RWPE2 (cell line): ENCODE results near the gene BANF1.

ENCODE experiments used
- ATAC-seq: fragments of 200-7000 bp; cut with Tn5 transposase; 3 replicates; pipeline ENCODE4 v1.9.1; 2021; ENCODE audit warnings: low read depth
- DNase-seq: peaks from one replicate; pipeline ENCODE4 v3.0.0-alpha.2; 2020; ENCODE audit warnings: low spot score
- H3K27ac ChIP-seq: fragments of 450-650 bp; 2 replicates; pipeline ENCODE4 v1.5.1; 2017; ENCODE audit warnings: mild to moderate bottlenecking; ENCODE audit not compliant: poor library complexity, severe bottlenecking
- H3K27me3 ChIP-seq: fragments of 250-450 bp; sonication (Bioruptor Pico); 2 replicates; pipeline ENCODE4 v1.5.1; 2021; ENCODE audit warnings: mild to moderate bottlenecking, moderate library complexity; ENCODE audit not compliant: insufficient read depth, poor library complexity, severe bottlenecking
- H3K36me3 ChIP-seq: fragments of 250-450 bp; sonication (Bioruptor Pico); 2 replicates; pipeline ENCODE4 v1.5.1; 2020; ENCODE audit warnings: low read depth, mild to moderate bottlenecking, moderate library complexity
- H3K4me1 ChIP-seq: fragments of 250-450 bp; sonication (Bioruptor Pico); 2 replicates; pipeline ENCODE4 v1.5.1; 2021; ENCODE audit warnings: mild to moderate bottlenecking, moderate library complexity; ENCODE audit not compliant: insufficient read depth, poor library complexity, severe bottlenecking
- H3K4me3 ChIP-seq: fragments of 250-450 bp; sonication (Bioruptor Pico); 2 replicates; pipeline ENCODE4 v1.5.1; 2021; ENCODE audit warnings: mild to moderate bottlenecking, moderate library complexity; ENCODE audit not compliant: severe bottlenecking
- H3K9me3 ChIP-seq: fragments of 250-450 bp; sonication (Bioruptor Pico); 2 replicates; pipeline ENCODE4 v1.5.1; 2021; ENCODE audit warnings: mild to moderate bottlenecking, moderate library complexity; ENCODE audit not compliant: severe bottlenecking
- TF ChIP-seq, protein P1 (sequence below): fragments of 450-650 bp; IDR thresholded peaks from one replicate; pipeline ENCODE4 v1.5.1; 2017; ENCODE audit warnings: mild to moderate bottlenecking, moderate library complexity; ENCODE audit not compliant: poor library complexity, severe bottlenecking

BANF1 gene

DNA sequence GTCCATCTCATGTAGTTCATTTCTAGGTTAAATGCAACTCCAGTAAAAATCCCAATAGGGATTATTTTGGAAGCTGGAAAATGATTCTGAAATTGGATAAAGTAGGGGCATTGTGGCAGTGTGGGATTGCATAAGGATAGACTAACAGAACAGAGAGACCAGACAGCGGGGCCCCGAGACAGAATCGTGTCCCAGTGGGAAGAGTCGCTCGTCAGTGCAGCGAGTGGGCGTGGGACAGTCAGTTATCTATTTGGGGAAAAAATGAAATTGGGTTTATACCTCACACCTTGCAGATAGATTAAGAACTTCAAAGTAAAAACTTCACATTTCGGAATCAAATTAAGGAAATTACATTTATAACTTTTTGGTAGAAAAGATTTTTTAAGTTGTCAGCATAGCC, 30.2 kb upstream of the BANF1 start:
- Histone ChIP-seq H3K9me3 (no peaks in the 10 kb centered on the region), H3K27ac (no peak overlapping the region), H3K36me3 (peaks cover 41% of the 10 kb centered on the region), H3K4me3 (no peak overlapping the region), H3K27me3 (no peaks in the 10 kb centered on the region), H3K4me1 (no peaks in the 10 kb centered on the region)
- TF ChIP-seq, protein P1, sequence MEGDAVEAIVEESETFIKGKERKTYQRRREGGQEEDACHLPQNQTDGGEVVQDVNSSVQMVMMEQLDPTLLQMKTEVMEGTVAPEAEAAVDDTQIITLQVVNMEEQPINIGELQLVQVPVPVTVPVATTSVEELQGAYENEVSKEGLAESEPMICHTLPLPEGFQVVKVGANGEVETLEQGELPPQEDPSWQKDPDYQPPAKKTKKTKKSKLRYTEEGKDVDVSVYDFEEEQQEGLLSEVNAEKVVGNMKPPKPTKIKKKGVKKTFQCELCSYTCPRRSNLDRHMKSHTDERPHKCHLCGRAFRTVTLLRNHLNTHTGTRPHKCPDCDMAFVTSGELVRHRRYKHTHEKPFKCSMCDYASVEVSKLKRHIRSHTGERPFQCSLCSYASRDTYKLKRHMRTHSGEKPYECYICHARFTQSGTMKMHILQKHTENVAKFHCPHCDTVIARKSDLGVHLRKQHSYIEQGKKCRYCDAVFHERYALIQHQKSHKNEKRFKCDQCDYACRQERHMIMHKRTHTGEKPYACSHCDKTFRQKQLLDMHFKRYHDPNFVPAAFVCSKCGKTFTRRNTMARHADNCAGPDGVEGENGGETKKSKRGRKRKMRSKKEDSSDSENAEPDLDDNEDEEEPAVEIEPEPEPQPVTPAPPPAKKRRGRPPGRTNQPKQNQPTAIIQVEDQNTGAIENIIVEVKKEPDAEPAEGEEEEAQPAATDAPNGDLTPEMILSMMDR = no peak
- no peak for ATAC-seq
- no peak for DNase-seq

DNA sequence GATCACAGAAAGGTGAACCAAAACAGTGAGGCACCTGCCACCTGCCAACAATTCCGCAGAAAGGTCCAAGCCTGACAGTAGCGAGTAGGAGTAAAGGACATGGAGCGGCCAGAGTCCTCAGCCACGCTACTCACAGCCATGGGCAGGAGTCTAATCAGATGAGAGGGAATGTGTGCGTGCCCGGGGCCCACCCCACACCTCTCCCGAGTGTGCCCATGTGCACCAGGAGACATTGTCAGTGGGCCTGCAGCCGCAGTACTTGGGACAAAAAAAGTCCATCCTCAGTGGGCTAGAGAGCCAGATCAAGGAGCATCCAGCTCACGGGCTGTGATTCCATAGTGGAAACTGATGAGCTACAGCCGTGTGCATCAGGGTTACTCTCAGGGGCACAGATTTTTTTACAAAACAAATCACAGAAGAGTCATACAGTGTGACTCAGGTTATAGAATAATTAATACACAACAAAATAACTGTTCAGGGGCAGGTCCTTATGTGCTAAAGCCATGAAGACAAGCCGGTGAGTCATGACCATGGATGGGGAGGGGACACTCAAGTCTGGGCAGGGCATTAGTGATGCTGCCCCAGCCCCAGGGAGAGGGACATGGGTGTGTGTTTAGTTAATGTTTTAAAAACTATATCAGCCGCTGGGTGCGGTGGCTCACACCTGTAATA, 28.7 kb upstream of the BANF1 start:
- peaks cover 49% of the 10 kb centered on the region for H3K36me3 ChIP-seq
- TF ChIP-seq, protein P1 = no peak
- no peak for DNase-seq

DNA sequence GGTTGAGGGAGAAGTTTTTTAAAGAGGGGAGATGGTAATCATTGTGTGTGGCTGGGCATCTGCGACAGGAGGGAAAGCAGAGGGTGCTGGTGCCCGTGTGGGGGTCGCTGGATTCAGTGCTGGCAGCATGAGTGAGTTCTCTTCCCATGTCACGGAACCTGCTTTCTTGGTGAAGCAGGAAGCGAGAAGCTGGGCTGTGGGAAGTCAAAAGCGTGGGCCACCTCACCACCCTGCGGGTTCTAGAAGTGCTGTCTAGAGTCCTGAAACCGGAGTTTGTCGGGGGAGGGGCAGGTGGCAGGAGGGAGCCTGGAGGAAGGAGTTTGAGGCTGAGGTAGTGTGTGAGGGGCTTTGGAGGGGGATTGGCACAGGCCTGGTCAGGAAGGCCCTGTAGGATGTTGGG, 26.5 kb upstream of the BANF1 start:
- Histone ChIP-seq H3K36me3 (peaks cover 37% of the 10 kb centered on the region), H3K4me3 (no peak overlapping the region), H3K9me3 (no peaks in the 10 kb centered on the region), H3K27ac (no peak overlapping the region), H3K27me3 (no peaks in the 10 kb centered on the region), H3K4me1 (no peaks in the 10 kb centered on the region)
- no peak for DNase-seq
- no peak for ATAC-seq
- TF ChIP-seq, protein P1 = no peak

More for the DNA sequence above, 28.7 kb upstream of the BANF1 start:
- Histone ChIP-seq H3K27me3 (no peaks in the 10 kb centered on the region), H3K4me3 (no peak overlapping the region), H3K27ac (no peak overlapping the region), H3K4me1 (no peaks in the 10 kb centered on the region), H3K9me3 (no peaks in the 10 kb centered on the region)
- peak; percentile 63 for ATAC-seq

DNA sequence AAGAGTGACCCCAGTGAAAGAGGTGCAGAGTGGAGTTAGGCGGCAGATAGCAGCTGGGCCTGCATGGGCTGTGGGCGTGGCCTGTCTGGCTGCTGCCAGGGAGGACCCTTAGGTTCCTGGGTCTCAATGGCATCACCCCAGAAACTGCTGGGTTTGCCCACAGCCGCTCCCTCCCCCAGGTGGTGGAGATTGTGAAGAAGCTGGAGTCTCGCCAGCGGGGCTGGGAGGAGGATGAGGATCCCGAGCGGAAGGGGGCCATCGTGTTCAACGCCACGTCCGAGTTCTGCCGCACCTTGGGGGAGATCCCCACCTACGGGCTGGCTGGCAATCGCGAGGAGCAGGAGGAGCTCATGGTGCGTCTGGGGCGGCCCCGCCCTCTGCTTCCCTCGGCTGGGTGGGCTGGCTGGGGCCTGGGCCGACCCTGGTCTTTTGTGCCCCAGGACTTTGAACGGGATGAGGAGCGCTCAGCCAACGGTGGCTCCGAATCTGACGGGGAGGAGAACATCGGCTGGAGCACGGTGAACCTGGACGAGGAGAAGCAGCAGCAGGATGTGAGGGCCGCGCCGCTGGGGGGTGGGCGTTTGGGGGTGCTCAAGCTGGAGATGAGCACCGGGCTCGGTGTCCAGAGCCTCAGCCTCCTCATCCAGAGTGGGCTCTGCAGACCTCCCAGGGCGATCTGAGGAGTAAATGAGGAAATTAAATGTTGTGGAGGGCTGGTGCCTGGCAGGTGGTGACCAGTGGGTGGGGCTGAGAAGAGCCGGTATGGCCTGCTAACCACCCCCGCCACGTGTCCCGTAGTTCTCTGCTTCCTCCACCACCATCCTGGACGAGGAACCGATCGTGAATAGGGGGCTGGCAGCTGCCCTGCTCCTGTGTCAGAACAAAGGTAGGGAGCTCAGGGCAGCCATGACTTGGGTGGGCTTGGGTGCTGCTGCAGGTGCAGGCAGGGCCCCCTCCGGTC, 25.8 kb upstream of the BANF1 start:
- Histone ChIP-seq H3K27me3 (no peaks in the 10 kb centered on the region), H3K27ac (no peak overlapping the region), H3K36me3 (peaks cover 37% of the 10 kb centered on the region), H3K9me3 (no peaks in the 10 kb centered on the region), H3K4me3 (no peak overlapping the region), H3K4me1 (no peaks in the 10 kb centered on the region)
- no peak for DNase-seq
- TF ChIP-seq, protein P1 = no peak
- ATAC-seq = no peak
